HepG2 (cell line): ENCODE data around the gene STOML2. TPM values are rescaled to one million over a fixed set of nuclear protein-coding genes. Genes with fewer than 3 reads are reported as not detected.
A peak's percentile ranks its signal among the peaks of the same experiment; 100 is the strongest.

ENCODE experiments used
- CREBL2 ChIP-seq: sonication (generic); formaldehyde crosslinking; IDR thresholded peaks from 2 replicates; pipeline ENCODE4 v1.8.1; 2023; ENCODE audit warnings: missing genetic modification reagents, mild to moderate bottlenecking, borderline replicate concordance
- HNRNPLL ChIP-seq: fragments of 200-400 bp; formaldehyde crosslinking; IDR thresholded peaks from 2 replicates; pipeline ENCODE4 v1.6.1; 2017; ENCODE audit warnings: mild to moderate bottlenecking, low read depth, low read length; ENCODE audit not compliant: poor library complexity, severe bottlenecking
- JDP2 ChIP-seq: sonication (generic); formaldehyde crosslinking; IDR thresholded peaks from 2 replicates; pipeline ENCODE4 v1.8.1; 2022; ENCODE audit warnings: missing genetic modification reagents, borderline replicate concordance
- LCORL ChIP-seq, 2 experiments: fragments of 450-650 bp in 1 of 2; sonication (generic) in 1 of 2; formaldehyde crosslinking in 1 of 2; IDR thresholded peaks; 2 replicates each; pipeline versions ENCODE4 v1.5.0 to v1.6.1; 2017 to 2020; ENCODE audit warnings: antibody characterized with exemption in 1 of 2, missing genetic modification reagents in 1 of 2
- MAFF ChIP-seq: IDR thresholded peaks from 2 replicates; pipeline ENCODE4 v1.6.1; 2011; ENCODE audit warnings: low read depth, low read length, improper control_type of control experiment
- NRL ChIP-seq: sonication (generic); formaldehyde crosslinking; IDR thresholded peaks from 2 replicates; pipeline ENCODE4 v1.5.0; 2020; ENCODE audit warnings: missing genetic modification reagents, mild to moderate bottlenecking, moderate library complexity, borderline replicate concordance
- ONECUT2 ChIP-seq: sonication (generic); formaldehyde crosslinking; IDR thresholded peaks from 2 replicates; pipeline ENCODE4 v1.4.0; 2020; ENCODE audit warnings: missing genetic modification reagents
- PHF21A ChIP-seq: sonication (generic); formaldehyde crosslinking; IDR thresholded peaks from 2 replicates; pipeline ENCODE4 v1.5.0; 2020; ENCODE audit warnings: mild to moderate bottlenecking, missing genetic modification reagents
- RAD51 ChIP-seq: fragments of 450-650 bp; IDR thresholded peaks from 2 replicates; pipeline ENCODE4 v1.6.1; 2016; ENCODE audit warnings: borderline replicate concordance
- SMC3 ChIP-seq: IDR thresholded peaks from 2 replicates; pipeline ENCODE4 v1.6.1; 2011; ENCODE audit warnings: low read length, improper control_type of control experiment
- TFE3 ChIP-seq: IDR thresholded peaks from 2 replicates; pipeline ENCODE4 v1.6.1; 2016
- ZBTB21 ChIP-seq: sonication (generic); formaldehyde crosslinking; IDR thresholded peaks from 2 replicates; pipeline ENCODE4 v1.4.0; 2020; ENCODE audit warnings: missing genetic modification reagents
- ZIK1 ChIP-seq: sonication (generic); formaldehyde crosslinking; IDR thresholded peaks from 2 replicates; pipeline ENCODE4 v1.5.0; 2020; ENCODE audit warnings: mild to moderate bottlenecking, low read depth, missing genetic modification reagents, borderline replicate concordance
- ZNF142 ChIP-seq: sonication (generic); formaldehyde crosslinking; IDR thresholded peaks from 2 replicates; pipeline ENCODE4 v1.4.0; 2020; ENCODE audit warnings: missing genetic modification reagents
- ZNF296 ChIP-seq: sonication (generic); formaldehyde crosslinking; conservative IDR thresholded peaks from 2 replicates; pipeline ENCODE4 v1.5.0; 2020; ENCODE audit warnings: mild to moderate bottlenecking, missing genetic modification reagents
- ZNF496 ChIP-seq: sonication (generic); formaldehyde crosslinking; IDR thresholded peaks from 2 replicates; pipeline ENCODE4 v1.8.1; 2023; ENCODE audit warnings: mild to moderate bottlenecking, moderate library complexity, missing genetic modification reagents; ENCODE audit not compliant: insufficient replicate concordance
- ZNF7 ChIP-seq: IDR thresholded peaks from 2 replicates; pipeline ENCODE4 v1.6.1; 2016; ENCODE audit warnings: missing biosample characterization, missing genetic modification reagents
- ZNF710 ChIP-seq: sonication (generic); formaldehyde crosslinking; IDR thresholded peaks from 2 replicates; pipeline ENCODE4 v1.5.0; 2020; ENCODE audit warnings: mild to moderate bottlenecking, missing genetic modification reagents, borderline replicate concordance
- ZNF850 ChIP-seq: sonication (generic); formaldehyde crosslinking; conservative IDR thresholded peaks from 2 replicates; pipeline ENCODE4 v1.9.0; 2021; ENCODE audit warnings: mild to moderate bottlenecking, missing genetic modification reagents
- polyA plus RNA-seq, 8 experiments: library from polyadenylated mRNA; depleted of rRNA in 3 of 8; stranded (reverse) in 7 of 8; unstranded in 1 of 8; fragments of >200 nt; fragmentation: Illumina TruSeq in 4 of 8; extraction: Trizol in 4 of 8; gene quantifications; 2 replicates each; pipeline versions ENCODE4 v1.2.1 to v1.2.3, GENCODE V29; 2011 to 2016; ENCODE audit warnings: low read depth in 4 of 8, missing spikeins in 1 of 8, mixed read lengths in 1 of 8; ENCODE audit not compliant: insufficient read depth in 1 of 8
- total RNA-seq, 5 experiments: library from RNA; depleted of rRNA; stranded (reverse); fragments of >200 nt; fragmentation: Illumina TruSeq; extraction: Trizol; gene quantifications; 2 replicates each; pipeline ENCODE4 v1.2.3, GENCODE V29; 2016; ENCODE audit warnings: low read depth in 1 of 5

Gene STOML2
- total and polyA plus RNA-seq, 2 of the 13 experiments (the other 11 are each of a cell fraction or from before 2014, with no cell fraction given): 245 to 250 TPM

- TF ChIP-seq ZNF142 (CRISPR knock-in tag) (0 out of 2 replicates have a peak, but pooled peaks have one; percentile 56), RAD51 (no peak), ONECUT2 (no peak), ZNF296 (no peak), ZNF496 (CRISPR knock-in tag) (no peak), LCORL (IDR thresholded peaks at IDR 0.05) (no peak), LCORL (CRISPR knock-in tag; IDR thresholded peaks at IDR 0.05) (peak; percentile 62; the same call in 1 of the 2 replicates), ZNF7 (CRISPR knock-in tag) (no peak), CREBL2 (CRISPR knock-in tag) (no peak), HNRNPLL (peak; percentile 64), SMC3 (no peak), ZNF850 (CRISPR knock-in tag) (no peak), ZNF710 (CRISPR knock-in tag) (0 out of 2 replicates have a peak, but pooled peaks have one; percentile 53), TFE3 (CRISPR knock-in tag) (peak; percentile 53; the same call in 1 of the 2 replicates), NRL (CRISPR knock-in tag) (no peak; the same call in 1 of the 2 replicates), ZBTB21 (CRISPR knock-in tag) (no peak), PHF21A (CRISPR knock-in tag) (peak; percentile 58), MAFF (no peak), JDP2 (CRISPR knock-in tag) (no peak), ZIK1 (CRISPR knock-in tag) (no peak; the same call in 1 of the 2 replicates)
These were observed 23.2 kb downstream of the STOML2 start, which contains the start of gene FANCG (continued) for GRCh38 chr9:35079426-35080341.
